Activated CD4-positive, alpha-beta T cell treated with anti-CD3 and anti-CD28 coated beads, Interleukin-2, amount 10 ng/mL, durations not matched to agents 24 days and 14 days (primary cell): ENCODE results near the gene TMEM63A. TPM values are rescaled to one million over a fixed set of nuclear protein-coding genes. Genes with fewer than 3 reads are reported as not detected.
A peak's percentile ranks its signal among the peaks of the same experiment; 100 is the strongest.
"Not testable (repeated sequence)": the region's sequence is repeated elsewhere in the genome, so short reads cannot be mapped to it uniquely, and the experiment has no call there.

Experiments
- DNase-seq: peaks from one replicate; pipeline ENCODE4 v3.0.0; 2022
- H3K27ac Mint-ChIP-seq: one replicate; pipeline ENCODE4 v1.8.0; 2022; ENCODE audit warnings: mild to moderate bottlenecking, mixed read lengths
- H3K27me3 Mint-ChIP-seq: one replicate; pipeline ENCODE4 v1.8.0; 2022; ENCODE audit warnings: mixed read lengths
- H3K36me3 Mint-ChIP-seq: one replicate; pipeline ENCODE4 v1.8.0; 2022; ENCODE audit warnings: low read depth, mild to moderate bottlenecking, mixed read lengths
- H3K4me1 Mint-ChIP-seq: one replicate; pipeline ENCODE4 v1.8.0; 2021; ENCODE audit warnings: mixed read lengths
- H3K4me3 Mint-ChIP-seq: one replicate; pipeline ENCODE4 v1.8.0; 2022; ENCODE audit warnings: mild to moderate bottlenecking, moderate library complexity, mixed read lengths
- H3K9me3 Mint-ChIP-seq: one replicate; pipeline ENCODE4 v1.8.0; 2021; ENCODE audit warnings: mixed read lengths
- intact Hi-C: fragments of 100-400 bp; cut with micrococcal nuclease; formaldehyde crosslinking; loops from one replicate; pipeline ENCODE4 v1.15.1; 2023
- total RNA-seq: library from RNA; stranded (reverse); gene quantifications from 2 replicates; pipeline ENCODE4 v1.2.3, GENCODE V29; 2022

Gene TMEM63A
- total RNA-seq, 1 donor from 2014 or later: 28.5 TPM

- H3K4me3 Mint-ChIP-seq: no peak overlapping the region
- intact Hi-C loops: no loop called here
- DNase-seq: no peak
- no peak overlapping the region for H3K27ac Mint-ChIP-seq
- H3K36me3 Mint-ChIP-seq: no peaks in the 10 kb centered on the region
- H3K9me3 Mint-ChIP-seq: no peaks in the 10 kb centered on the region
- peaks cover 7% of the 10 kb centered on the region for H3K4me1 Mint-ChIP-seq
- H3K27me3 Mint-ChIP-seq: peaks cover 3% of the 10 kb centered on the region
Measured at GRCh38 chr1:225816643-225817538, 65.3 kb downstream of the TMEM63A start.

- Mint-ChIP-seq H3K27me3 (peaks cover 13% of the 10 kb centered on the region), H3K4me3 (no peak overlapping the region), H3K36me3 (no peaks in the 10 kb centered on the region), H3K27ac (no peak overlapping the region), H3K9me3 (no peaks in the 10 kb centered on the region), H3K4me1 (peaks cover 8% of the 10 kb centered on the region)
- intact Hi-C loops: no loop called here
- no peak for DNase-seq
Measured at GRCh38 chr1:225815526-225816178, 66.5 kb downstream of the TMEM63A start.

GRCh38 chr1:225815090-225815489 is 67.1 kb downstream of the TMEM63A start:
- Mint-ChIP-seq H3K4me1 (peaks cover 11% of the 10 kb centered on the region), H3K27me3 (peaks cover 16% of the 10 kb centered on the region)
- H3K27ac Mint-ChIP-seq, H3K36me3 Mint-ChIP-seq, H3K9me3 Mint-ChIP-seq, intact Hi-C loops, H3K4me3 Mint-ChIP-seq, DNase-seq: not testable (repeated sequence)

GRCh38 chr1:225814381-225814780 is 67.8 kb downstream of the TMEM63A start:
- H3K27ac Mint-ChIP-seq: no peak overlapping the region
- no peak for DNase-seq
- peaks cover 16% of the 10 kb centered on the region for H3K27me3 Mint-ChIP-seq
- intact Hi-C loops: loop anchor here (5.0 kb wide), 2 partner anchors 53 to 68 kb away; partner anchors contain the start of gene TMEM63A
- H3K9me3 Mint-ChIP-seq: no peaks in the 10 kb centered on the region
- no peak overlapping the region for H3K4me3 Mint-ChIP-seq
- H3K4me1 Mint-ChIP-seq: peaks cover 15% of the 10 kb centered on the region
- H3K36me3 Mint-ChIP-seq: no peaks in the 10 kb centered on the region

DNA sequence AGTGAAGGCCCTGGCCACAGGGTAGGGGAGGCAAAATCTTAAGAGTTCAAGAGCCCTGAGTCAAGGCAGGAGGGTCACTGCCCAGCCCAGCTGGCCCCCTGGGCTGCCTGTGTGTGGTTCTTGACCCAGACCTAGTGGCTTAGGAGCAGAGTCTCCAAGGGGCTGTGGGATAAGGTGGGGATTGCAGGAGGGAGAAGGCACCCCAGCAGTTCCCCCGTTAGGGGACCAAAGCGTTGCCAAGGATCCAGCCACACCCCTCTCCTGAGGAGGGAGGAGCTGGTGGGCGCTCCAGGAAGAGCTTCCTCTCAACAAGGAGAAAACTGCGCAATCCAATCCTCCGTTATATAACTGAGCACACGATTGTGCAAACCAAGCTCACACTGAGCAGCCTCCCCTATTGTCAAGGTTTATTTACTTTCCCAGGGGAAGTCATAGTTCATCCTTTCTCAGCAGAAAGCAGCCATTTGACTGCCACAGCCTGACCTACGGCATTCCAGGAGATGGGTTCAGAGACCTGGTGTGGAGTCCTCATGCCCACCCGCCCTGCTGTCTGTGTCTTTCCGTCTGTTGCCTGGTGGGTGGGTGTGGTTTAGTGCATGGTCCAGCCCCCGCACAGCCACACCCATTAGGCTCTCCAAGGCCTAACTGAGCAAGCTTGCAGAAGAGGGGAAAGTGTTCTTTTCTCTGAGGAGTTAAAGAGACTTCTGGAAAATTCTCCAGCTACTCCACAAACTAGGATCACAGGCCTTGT is 68.8 kb downstream of the TMEM63A start:
- DNase-seq: no peak
- intact Hi-C loops: loop anchor here (5.0 kb wide), 2 partner anchors 54 to 69 kb away; partner anchors contain the start of gene TMEM63A
- peaks cover 15% of the 10 kb centered on the region for H3K4me1 Mint-ChIP-seq
- no peaks in the 10 kb centered on the region for H3K9me3 Mint-ChIP-seq
- H3K27me3 Mint-ChIP-seq: peaks cover 18% of the 10 kb centered on the region
- H3K36me3 Mint-ChIP-seq: no peaks in the 10 kb centered on the region
- H3K27ac Mint-ChIP-seq: no peak overlapping the region
- no peak overlapping the region for H3K4me3 Mint-ChIP-seq

- no peaks in the 10 kb centered on the region for H3K36me3 Mint-ChIP-seq
- peaks cover 22% of the 10 kb centered on the region for H3K27me3 Mint-ChIP-seq
- H3K27ac Mint-ChIP-seq: no peak overlapping the region
- no peaks in the 10 kb centered on the region for H3K9me3 Mint-ChIP-seq
- peaks cover 9% of the 10 kb centered on the region for H3K4me1 Mint-ChIP-seq
- DNase-seq: no peak
- intact Hi-C loops: loop anchor here (5.0 kb wide), 2 partner anchors 55 to 70 kb away; partner anchors contain the start of gene TMEM63A
- no peak overlapping the region for H3K4me3 Mint-ChIP-seq
Measured at GRCh38 chr1:225812488-225813213, 69.5 kb downstream of the TMEM63A start.

DNA sequence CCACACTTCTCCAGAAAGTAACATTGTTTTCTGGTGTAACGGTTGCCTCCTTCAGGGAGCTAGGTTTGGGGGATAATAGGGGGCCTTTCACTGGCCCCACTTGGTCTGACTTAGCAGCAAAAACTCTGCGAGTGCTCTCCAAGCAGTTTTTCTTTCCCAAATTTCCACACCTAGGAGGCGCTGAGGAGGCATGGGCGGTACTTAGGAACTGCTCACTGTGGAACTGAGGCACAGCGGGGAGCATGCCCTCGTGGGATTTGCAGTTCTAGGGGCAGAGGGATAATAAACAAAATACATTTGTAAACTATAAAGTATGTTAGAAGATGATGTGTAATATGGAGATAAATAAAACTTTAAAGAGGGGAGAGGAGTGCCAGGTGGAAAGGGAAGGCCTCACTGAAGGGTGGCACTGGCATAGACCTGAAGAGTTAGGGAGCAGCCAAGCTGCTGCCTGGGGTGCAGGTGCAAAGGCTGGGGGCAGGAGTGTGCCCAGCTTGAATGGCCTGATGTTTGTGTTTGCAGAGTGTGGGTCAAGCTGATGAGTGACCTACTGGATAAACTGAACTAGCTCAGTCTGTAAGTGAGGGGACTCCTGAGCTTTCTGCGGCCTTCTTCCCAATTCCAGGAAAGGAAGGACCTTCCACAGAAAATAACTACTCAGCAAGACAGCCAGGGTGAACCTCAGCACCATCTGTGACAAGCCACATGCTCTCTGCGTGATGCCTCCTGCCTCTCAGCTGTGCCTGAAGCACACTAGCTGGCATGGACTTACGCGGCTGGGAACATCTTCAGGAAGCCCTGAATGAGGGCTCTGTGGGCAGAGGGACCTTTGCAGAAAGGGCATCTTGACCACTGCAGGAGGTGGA is 70.3 kb downstream of the TMEM63A start:
- H3K36me3 Mint-ChIP-seq: no peaks in the 10 kb centered on the region
- DNase-seq: no peak
- peaks cover 8% of the 10 kb centered on the region for H3K4me1 Mint-ChIP-seq
- no peaks in the 10 kb centered on the region for H3K9me3 Mint-ChIP-seq
- peak overlapping the region; percentile 79 for H3K4me3 Mint-ChIP-seq
- H3K27me3 Mint-ChIP-seq: peaks cover 22% of the 10 kb centered on the region
- intact Hi-C loops: loop anchor here (5.0 kb wide), 2 partner anchors 55 to 70 kb away; partner anchors contain the start of gene TMEM63A
- H3K27ac Mint-ChIP-seq: no peak overlapping the region

DNA sequence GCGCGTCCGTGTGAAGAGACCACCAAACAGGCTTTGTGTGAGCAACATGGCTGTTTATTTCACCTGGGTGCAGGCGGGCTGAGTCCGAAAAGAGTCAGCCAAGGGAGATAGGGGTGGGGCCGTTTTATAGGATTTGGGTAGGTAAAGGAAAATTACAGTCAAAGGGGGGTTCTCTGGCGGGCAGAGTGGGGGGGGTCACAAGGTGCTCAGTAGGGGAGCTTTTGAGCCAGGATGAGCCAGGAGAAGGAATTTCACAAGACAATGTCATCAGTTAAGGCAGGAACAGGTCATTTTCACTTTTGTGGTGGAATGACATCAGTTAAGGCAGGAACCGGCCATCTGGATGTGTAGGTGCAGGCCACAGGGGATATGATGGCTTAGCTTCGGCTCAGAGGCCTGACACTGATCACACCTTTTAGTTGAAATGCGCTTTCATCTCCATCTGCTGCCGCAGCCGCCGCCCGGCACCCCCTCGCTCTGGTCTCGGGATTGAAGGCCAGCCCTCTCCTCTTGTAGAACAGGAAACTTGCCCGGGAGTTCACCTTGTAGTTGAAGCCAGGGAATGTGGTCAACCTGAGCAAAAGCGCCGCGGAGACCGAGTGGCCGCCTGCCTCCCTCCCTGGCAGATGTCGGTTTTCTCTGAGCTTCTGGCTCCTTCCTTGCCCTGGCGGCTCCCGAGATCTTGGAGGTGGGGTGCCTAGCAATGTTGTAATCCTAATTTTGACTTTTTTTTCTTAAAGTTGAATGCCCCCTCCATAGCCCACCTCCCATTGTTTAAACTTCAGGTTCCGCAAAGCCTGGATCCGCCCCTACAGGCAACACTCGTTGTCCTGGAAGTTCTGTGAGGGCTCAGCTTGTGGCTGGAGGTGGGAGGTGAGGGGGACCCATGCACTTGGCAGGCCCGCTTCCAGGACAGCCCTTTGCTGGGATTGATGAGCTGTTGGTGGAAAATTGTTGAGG is 71.3 kb downstream of the TMEM63A start:
- intact Hi-C loops: loop anchor here (5.0 kb wide), 2 partner anchors 56 to 71 kb away; partner anchors contain the start of gene TMEM63A
- H3K27me3 Mint-ChIP-seq: peaks cover 22% of the 10 kb centered on the region
- not testable (repeated sequence) for H3K9me3 Mint-ChIP-seq, H3K4me1 Mint-ChIP-seq, H3K27ac Mint-ChIP-seq, H3K36me3 Mint-ChIP-seq, DNase-seq
- H3K4me3 Mint-ChIP-seq: peak overlapping the region; percentile 79

GRCh38 chr1:225809842-225810578 is 72.2 kb downstream of the TMEM63A start, which contains the start of gene EPHX1:
TSS of gene EPHX1 (plus strand) at chr1:225810124. CDS start at chr1:225828730, 18,606 bp downstream.
- intact Hi-C loops: loop anchor here (2.0 to 5.0 kb wide), 3 partner anchors 33 to 72 kb away; partner anchors contain the start of genes SRP9 and TMEM63A
- H3K4me3 Mint-ChIP-seq: peak within 1 kb of the TSS; percentile 90
- H3K36me3 Mint-ChIP-seq: no peaks in the 10 kb centered on the region
- DNase-seq: peak; percentile 94
- H3K4me1 Mint-ChIP-seq: peaks cover 8% of the 10 kb centered on the region
- peaks cover 22% of the 10 kb centered on the region for H3K27me3 Mint-ChIP-seq
- peak within 1 kb of the TSS; percentile 67 for H3K27ac Mint-ChIP-seq
- H3K9me3 Mint-ChIP-seq: no peaks in the 10 kb centered on the region

- no peaks in the 10 kb centered on the region for H3K36me3 Mint-ChIP-seq
- no peak overlapping the region for H3K27ac Mint-ChIP-seq
- peaks cover 22% of the 10 kb centered on the region for H3K27me3 Mint-ChIP-seq
- no peak for DNase-seq
- no peaks in the 10 kb centered on the region for H3K9me3 Mint-ChIP-seq
- intact Hi-C loops: loop anchor here (2.0 kb wide), 1 partner anchor 31 kb away; the partner anchor contains the start of gene SRP9
- H3K4me3 Mint-ChIP-seq: no peak overlapping the region
- peaks cover 8% of the 10 kb centered on the region for H3K4me1 Mint-ChIP-seq
Measured at GRCh38 chr1:225808136-225808535, 74.0 kb downstream of the TMEM63A start.

GRCh38 chr1:225806736-225807135 is 75.4 kb downstream of the TMEM63A start:
- intact Hi-C loops, DNase-seq, H3K4me3 Mint-ChIP-seq, H3K9me3 Mint-ChIP-seq, H3K27ac Mint-ChIP-seq, H3K36me3 Mint-ChIP-seq, H3K4me1 Mint-ChIP-seq: not testable (repeated sequence)
- peaks cover 19% of the 10 kb centered on the region for H3K27me3 Mint-ChIP-seq
